NCI-H187 (cell line): ENCODE measurements around the gene RPL36A.

Source experiments
- DNase-seq, 2 experiments: peaks; one replicate each; lab custom pipeline; 2025; lab: John Stamatoyannopoulos, UW

The RPL36A gene

GRCh38 chrX:101393530-101394305, 2.9 kb downstream of the RPL36A start:
- no peak for DNase-seq

GRCh38 chrX:101394372-101394771, 3.6 kb downstream of the RPL36A start:
- no peak for DNase-seq

- no peak for DNase-seq
These were observed 5.0 kb downstream of the RPL36A start for GRCh38 chrX:101395789-101396188.

GRCh38 chrX:101397779-101398178, 7.0 kb downstream of the RPL36A start:
- no peak for DNase-seq

GRCh38 chrX:101398694-101399093, 7.9 kb downstream of the RPL36A start:
- no peak for DNase-seq

GRCh38 chrX:101399825-101400224, 9.0 kb downstream of the RPL36A start:
- no peak for DNase-seq

- DNase-seq: no peak
These were observed 16.4 kb downstream of the RPL36A start for GRCh38 chrX:101407167-101407747.

- peak; percentile 94 for DNase-seq
These were observed 17.1 kb downstream of the RPL36A start, which contains the start of the genes GLA and HNRNPH2 for GRCh38 chrX:101407748-101408531. Gene GLA (minus strand): TSS chrX:101407925. CDS start chrX:101407903, 22 bp downstream. Gene HNRNPH2 (plus strand): TSS chrX:101408222. CDS start chrX:101411989, 3,767 bp downstream.

- DNase-seq: no peak
These were observed 17.7 kb downstream of the RPL36A start for GRCh38 chrX:101408532-101408841.

GRCh38 chrX:101409043-101409442, 18.2 kb downstream of the RPL36A start:
- DNase-seq: no peak

GRCh38 chrX:101410461-101410860, 19.6 kb downstream of the RPL36A start:
- no peak for DNase-seq

GRCh38 chrX:101411984-101412383, 21.2 kb downstream of the RPL36A start:
- no peak for DNase-seq

GRCh38 chrX:101415180-101416145, 24.7 kb downstream of the RPL36A start:
- DNase-seq: peak; percentile 6 to 31

GRCh38 chrX:101416691-101417090, 25.9 kb downstream of the RPL36A start:
- DNase-seq: no peak

- DNase-seq: no peak
These were observed 26.4 kb downstream of the RPL36A start for GRCh38 chrX:101417190-101417589.

- peak; percentile 3 to 6 for DNase-seq
These were observed 27.4 kb downstream of the RPL36A start for GRCh38 chrX:101417981-101418841.

- DNase-seq: no peak
These were observed 28.7 kb downstream of the RPL36A start for GRCh38 chrX:101419489-101419888.

- no peak for DNase-seq
These were observed 37.1 kb downstream of the RPL36A start for GRCh38 chrX:101427954-101428353.

- no peak for DNase-seq
These were observed 39.1 kb downstream of the RPL36A start for GRCh38 chrX:101429934-101430333.

GRCh38 chrX:101430457-101431078, 39.8 kb downstream of the RPL36A start:
- no peak for DNase-seq
